Measurements from ENCODE around the gene LHB.

DNA sequence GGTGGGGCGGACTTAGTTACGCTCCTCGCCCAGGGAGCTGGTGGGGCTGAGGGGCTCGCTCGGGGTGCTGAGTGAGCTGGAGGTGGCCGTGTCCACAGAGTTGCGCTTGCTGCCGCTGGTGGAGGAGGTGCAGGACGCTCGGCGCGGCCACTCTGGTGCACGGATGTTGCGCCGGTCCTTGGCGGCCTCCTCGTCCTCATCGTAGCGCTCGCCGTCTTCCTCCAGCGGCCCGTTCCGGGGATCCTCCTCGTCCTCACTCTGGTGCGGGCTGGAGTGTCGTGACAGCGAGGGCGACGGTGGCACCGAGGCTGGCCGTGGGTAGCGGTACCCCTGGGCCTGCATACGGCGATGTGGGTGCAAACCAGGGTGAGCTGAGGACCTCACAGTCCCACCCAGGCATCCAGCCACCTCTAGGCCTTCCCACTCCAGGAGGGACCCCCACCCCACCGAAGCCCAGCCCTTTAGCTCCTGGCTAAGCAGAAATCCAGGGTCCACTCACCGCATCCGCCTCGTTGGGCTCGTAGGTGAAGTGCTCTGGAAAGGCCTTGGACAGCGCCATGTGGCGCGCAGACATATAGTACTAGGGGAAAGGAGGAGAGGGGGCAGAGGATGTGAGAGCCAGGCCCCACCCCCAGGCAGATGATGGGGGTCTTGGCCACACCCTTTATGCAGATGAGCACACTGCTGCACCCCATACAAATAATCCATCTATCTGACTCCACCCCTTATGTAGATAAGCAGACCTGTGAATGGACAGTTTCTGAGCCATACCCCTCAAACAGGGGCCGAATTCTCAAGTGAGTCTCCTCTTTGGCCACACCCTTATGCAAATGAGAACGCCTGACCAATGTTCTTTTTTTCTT lies 47.4 kb downstream of the LHB start:
- no peak for TF ChIP-seq POLR2A (IDR thresholded peaks at IDR 0.05)
- no peak for TF ChIP-seq CTCF (IDR thresholded peaks at IDR 0.05)
- no peak for TF ChIP-seq POLR2AphosphoS5 (IDR thresholded peaks at IDR 0.05)

All from breast epithelium (tissue), 3 donors.